Astrocyte (in vitro differentiated cells and primary cell): ENCODE data around the gene SCAF11.

Source experiments
- EZH2 ChIP-seq: IDR thresholded peaks from 2 replicates; pipeline ENCODE4 v1.6.1; 2012; ENCODE audit warnings: mild to moderate bottlenecking, low read length, inconsistent platforms; ENCODE audit not compliant: insufficient read depth
- TF ChIP-seq, protein P1 (sequence below): IDR thresholded peaks from 2 replicates; pipeline ENCODE4 v1.5.1; 2011; ENCODE audit warnings: low read depth, mild to moderate bottlenecking, inconsistent platforms, low read length, moderate library complexity; ENCODE audit not compliant: insufficient read depth

DNA sequence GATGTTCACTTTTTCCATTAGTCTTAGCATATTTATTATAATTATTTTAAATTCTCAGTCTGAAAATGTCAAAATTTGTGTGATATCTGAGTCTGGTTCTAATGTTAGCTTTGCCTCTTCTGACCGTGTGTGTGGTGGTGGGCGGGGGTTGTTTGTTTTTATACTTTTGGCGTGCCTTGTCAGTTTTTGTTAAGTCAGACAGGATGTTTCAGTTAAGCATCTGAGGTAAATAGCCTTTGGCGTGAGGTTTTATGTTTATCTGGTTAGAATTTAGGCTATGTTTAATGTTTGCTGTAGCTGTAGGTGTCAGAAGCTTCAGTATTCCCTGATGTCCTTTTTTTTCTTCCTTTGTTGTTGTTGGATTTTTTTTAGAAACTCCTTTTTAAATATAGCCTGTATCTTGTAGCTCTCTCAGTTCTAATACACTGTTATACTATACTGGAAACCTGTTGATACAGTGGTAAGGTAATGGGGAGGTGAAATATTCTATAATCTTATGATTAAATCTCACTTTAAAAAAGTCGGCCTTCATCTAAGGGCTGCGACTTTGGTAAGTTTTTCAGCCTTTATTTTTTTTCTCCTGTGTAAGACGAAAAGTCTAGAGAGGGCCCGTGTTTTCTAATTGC, 111.6 kb downstream of the SCAF11 start:
- TF ChIP-seq, protein P1, sequence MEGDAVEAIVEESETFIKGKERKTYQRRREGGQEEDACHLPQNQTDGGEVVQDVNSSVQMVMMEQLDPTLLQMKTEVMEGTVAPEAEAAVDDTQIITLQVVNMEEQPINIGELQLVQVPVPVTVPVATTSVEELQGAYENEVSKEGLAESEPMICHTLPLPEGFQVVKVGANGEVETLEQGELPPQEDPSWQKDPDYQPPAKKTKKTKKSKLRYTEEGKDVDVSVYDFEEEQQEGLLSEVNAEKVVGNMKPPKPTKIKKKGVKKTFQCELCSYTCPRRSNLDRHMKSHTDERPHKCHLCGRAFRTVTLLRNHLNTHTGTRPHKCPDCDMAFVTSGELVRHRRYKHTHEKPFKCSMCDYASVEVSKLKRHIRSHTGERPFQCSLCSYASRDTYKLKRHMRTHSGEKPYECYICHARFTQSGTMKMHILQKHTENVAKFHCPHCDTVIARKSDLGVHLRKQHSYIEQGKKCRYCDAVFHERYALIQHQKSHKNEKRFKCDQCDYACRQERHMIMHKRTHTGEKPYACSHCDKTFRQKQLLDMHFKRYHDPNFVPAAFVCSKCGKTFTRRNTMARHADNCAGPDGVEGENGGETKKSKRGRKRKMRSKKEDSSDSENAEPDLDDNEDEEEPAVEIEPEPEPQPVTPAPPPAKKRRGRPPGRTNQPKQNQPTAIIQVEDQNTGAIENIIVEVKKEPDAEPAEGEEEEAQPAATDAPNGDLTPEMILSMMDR: no peak
- no peak for TF ChIP-seq EZH2
